CD14-positive monocyte (primary cell): ENCODE results near the gene SBF2. TPM values are rescaled to one million over a fixed set of nuclear protein-coding genes. Genes with fewer than 3 reads are reported as not detected.
"Not testable (repeated sequence)": the region's sequence is repeated elsewhere in the genome, so short reads cannot be mapped to it uniquely, and the experiment has no call there.

Experiments used
- DNase-seq, 3 donors: peaks; one replicate each; pipeline ENCODE4 v3.0.0-alpha.2; 2011 to 2022
- H2AFZ ChIP-seq: 2 replicates; pipeline ENCODE4 v1.6.0; 2012; ENCODE audit warnings: mild to moderate bottlenecking, low read depth, low read length, inconsistent platforms; ENCODE audit not compliant: insufficient read depth, poor library complexity, severe bottlenecking
- H3K27ac ChIP-seq, 2 donors: 1 replicate in 1 of 2; 2 replicates in 1 of 2; pipeline ENCODE4 v1.5.1; 2012 to 2013; ENCODE audit warnings: low read length in 2 of 2, control low read depth in 1 of 2, inconsistent platforms in 1 of 2, low read depth in 1 of 2, mild to moderate bottlenecking in 1 of 2
- H3K27me3 ChIP-seq, 2 donors: one replicate each; pipeline versions ENCODE4 v1.6.0 to v1.6.1; 2011 to 2013; ENCODE audit warnings: low read length in 2 of 2; ENCODE audit not compliant: control insufficient read depth in 2 of 2, insufficient read depth in 2 of 2
- H3K36me3 ChIP-seq, 2 donors: replicated peaks in 1 of 2; 1 replicate in 1 of 2; 2 replicates in 1 of 2; pipeline versions ENCODE4 v1.5.1 to v1.6.1; 2012 to 2013; ENCODE audit warnings: low read length in 2 of 2, control low read depth in 1 of 2, inconsistent platforms in 1 of 2, mild to moderate bottlenecking in 1 of 2; ENCODE audit not compliant: insufficient read depth in 2 of 2, control insufficient read depth in 1 of 2
- H3K4me1 ChIP-seq, 2 donors: 1 replicate in 1 of 2; 2 replicates in 1 of 2; pipeline versions ENCODE4 v1.5.1 to v1.6.1; 2012 to 2013; ENCODE audit warnings: low read length in 2 of 2, control low read depth in 1 of 2, inconsistent platforms in 1 of 2, mild to moderate bottlenecking in 1 of 2, moderate library complexity in 1 of 2; ENCODE audit not compliant: insufficient read depth in 2 of 2, control insufficient read depth in 1 of 2
- H3K4me2 ChIP-seq: replicated peaks from 2 replicates; pipeline ENCODE3; 2012; ENCODE audit warnings: low read length, moderate library complexity, mild to moderate bottlenecking; ENCODE audit not compliant: poor library complexity, severe bottlenecking; ENCODE audit errors: extremely low read depth
- H3K4me3 ChIP-seq, 3 experiments: fragments of 200-600 bp in 1 of 3; sonication (generic) in 1 of 3; replicated peaks in 1 of 3; 1 replicate in 2 of 3; 2 replicates in 1 of 3; pipeline ENCODE4 v1.5.1; 2011 to 2013; ENCODE audit warnings: low read length in 3 of 3, mild to moderate bottlenecking in 3 of 3, control low read depth in 2 of 3, low read depth in 2 of 3, inconsistent platforms in 1 of 3, moderate library complexity in 1 of 3
- H3K79me2 ChIP-seq: 2 replicates; pipeline ENCODE4 v1.6.0; 2012; ENCODE audit warnings: mild to moderate bottlenecking, control low read depth, inconsistent platforms, low read length, moderate library complexity; ENCODE audit not compliant: insufficient read depth
- H3K9ac ChIP-seq: 2 replicates; pipeline ENCODE4 v1.6.0; 2017; ENCODE audit warnings: low read length, mild to moderate bottlenecking; ENCODE audit not compliant: insufficient read depth, poor library complexity, severe bottlenecking
- H3K9me3 ChIP-seq, 2 donors: replicated peaks in 1 of 2; 1 replicate in 1 of 2; 2 replicates in 1 of 2; pipeline versions ENCODE4 v1.5.1 to v1.6.1; 2012 to 2013; ENCODE audit warnings: low read length in 2 of 2, control low read depth in 1 of 2; ENCODE audit not compliant: control insufficient read depth in 1 of 2, insufficient read depth in 1 of 2
- H4K20me1 ChIP-seq: 2 replicates; pipeline ENCODE4 v1.6.0; 2012; ENCODE audit warnings: mild to moderate bottlenecking, low read length, control low read depth, moderate library complexity; ENCODE audit not compliant: insufficient read depth
- H3K27ac Mint-ChIP-seq, 7 donors: one replicate each; pipeline ENCODE4 v1.8.0; 2020; ENCODE audit warnings: mild to moderate bottlenecking in 7 of 7, mixed read lengths in 7 of 7, moderate library complexity in 6 of 7, inconsistent platforms in 2 of 7
- H3K27me3 Mint-ChIP-seq, 3 donors: one replicate each; pipeline ENCODE4 v1.8.0; 2021 to 2022; ENCODE audit warnings: low read depth in 3 of 3, mild to moderate bottlenecking in 3 of 3, mixed read lengths in 3 of 3, moderate library complexity in 3 of 3, inconsistent platforms in 1 of 3
- H3K36me3 Mint-ChIP-seq, 2 donors: one replicate each; pipeline ENCODE4 v1.8.0; 2020; ENCODE audit warnings: mixed read lengths in 2 of 2, inconsistent platforms in 1 of 2, mild to moderate bottlenecking in 1 of 2
- H3K4me1 Mint-ChIP-seq: one replicate; pipeline ENCODE4 v1.8.0; 2020; ENCODE audit warnings: mild to moderate bottlenecking, mixed read lengths
- H3K4me3 Mint-ChIP-seq, 2 donors: one replicate each; pipeline ENCODE4 v1.8.0; 2020; ENCODE audit warnings: mild to moderate bottlenecking in 2 of 2, mixed read lengths in 2 of 2, moderate library complexity in 1 of 2
- H3K9me3 Mint-ChIP-seq, 7 donors: one replicate each; pipeline ENCODE4 v1.8.0; 2020 to 2022; ENCODE audit warnings: mixed read lengths in 7 of 7, mild to moderate bottlenecking in 6 of 7, moderate library complexity in 6 of 7, inconsistent platforms in 2 of 7
- CTCF ChIP-seq: fragments of 200-600 bp; IDR thresholded peaks from one replicate; pipeline ENCODE4 v1.8.0; 2022; ENCODE audit warnings: antibody characterized with exemption, mild to moderate bottlenecking
- WGBS: methylation state at CpG from one replicate; pipeline ENCODE4 v1.1.5; 2013; ENCODE audit warnings: missing lambda C conversion rate; ENCODE audit not compliant: insufficient coverage; 5-methylcytosine and 5-hydroxymethylcytosine counted together
- intact Hi-C, 2 donors: fragments of 100-400 bp; cut with micrococcal nuclease; formaldehyde crosslinking; loops; one replicate each; pipeline versions ENCODE4 v1.15.0 to v1.15.1; 2023
- polyA plus RNA-seq, 3 donors: library from polyadenylated mRNA; depleted of rRNA in 1 of 3; unstranded in 2 of 3; stranded (reverse) in 1 of 3; fragments of 300-500 nt in 2 of 3; fragments of >200 nt in 1 of 3; fragmentation: Illumina TruSeq in 2 of 3; gene quantifications; 1 replicate in 2 of 3; 2 replicates in 1 of 3; pipeline ENCODE4 v1.2.3, GENCODE V29; 2012 to 2021

Gene SBF2
- polyA plus RNA-seq, 3 donors = 8.9 to 30.7 (median 16.4) TPM

- Histone ChIP-seq H3K9me3 (peaks cover 0 to 3% of the 10 kb centered on the region in 2 donors), H3K79me2 (no peaks in the 10 kb centered on the region), H3K27ac (no peak overlapping the region), H3K4me1 (no peaks in the 10 kb centered on the region), H4K20me1 (peaks cover 7% of the 10 kb centered on the region), H3K4me3 (no peak overlapping the region), H3K4me2 (no peak overlapping the region), H3K36me3 (peaks cover 0 to 16% of the 10 kb centered on the region in 2 donors), H3K9ac (no peak overlapping the region), H2AFZ (no peak overlapping the region), H3K27me3 (no peaks in the 10 kb centered on the region)
- intact Hi-C loops = no loop called here
- WGBS = 80% methylated on average over 1 of the region's 3 CpGs
- no peaks in the 10 kb centered on the region for H3K27me3 Mint-ChIP-seq
- TF ChIP-seq CTCF = no peak
- H3K36me3 Mint-ChIP-seq = peaks cover 13 to 27% of the 10 kb centered on the region in 2 donors
- H3K4me3 Mint-ChIP-seq = no peak overlapping the region
- H3K27ac Mint-ChIP-seq = no peak overlapping the region
- peaks cover 0 to 15% (median 4%) of the 10 kb centered on the region in 7 donors for H3K9me3 Mint-ChIP-seq
- H3K4me1 Mint-ChIP-seq = peaks cover 6% of the 10 kb centered on the region
- no peak for DNase-seq
Measured at GRCh38 chr11:9943386-9944110, 350.5 kb downstream of the SBF2 start.

DNA sequence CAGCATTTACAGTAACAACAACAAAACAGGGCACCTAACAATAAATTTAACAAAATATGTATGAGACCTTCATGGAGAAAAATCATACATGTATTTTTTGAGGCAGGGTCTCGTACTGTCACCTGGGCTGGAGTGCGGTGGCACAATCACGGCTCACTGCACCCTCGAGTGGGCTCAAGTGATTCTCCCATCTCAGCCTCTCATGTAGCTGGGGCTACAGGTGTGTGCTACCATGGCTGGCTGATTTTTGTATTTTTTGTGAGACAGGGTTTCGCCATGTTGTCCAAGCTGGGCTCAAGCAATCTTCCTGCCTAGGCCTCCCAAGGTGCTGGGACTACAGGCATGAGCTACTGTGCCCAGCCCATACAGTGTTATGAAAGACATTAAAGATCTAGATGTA, 352.0 kb downstream of the SBF2 start:
- H3K79me2 ChIP-seq = no peaks in the 10 kb centered on the region
- H3K27me3 ChIP-seq = no peaks in the 10 kb centered on the region
- H3K36me3 ChIP-seq = peaks cover 0 to 9% of the 10 kb centered on the region in 2 donors
- intact Hi-C loops = no loop called here
- no peaks in the 10 kb centered on the region for H3K4me1 ChIP-seq
- no peak for TF ChIP-seq CTCF
- H3K4me2 ChIP-seq = no peak overlapping the region
- Mint-ChIP-seq H3K4me3 (no peak overlapping the region), H3K4me1 (peaks cover 2% of the 10 kb centered on the region), H3K9me3 (peaks cover 0 to 15% (median 4%) of the 10 kb centered on the region in 7 donors), H3K36me3 (peaks cover 9 to 27% of the 10 kb centered on the region in 2 donors), H3K27ac (no peak overlapping the region), H3K27me3 (no peaks in the 10 kb centered on the region)
- no peak overlapping the region for H2AFZ ChIP-seq
- peaks cover 0 to 3% of the 10 kb centered on the region in 2 donors for H3K9me3 ChIP-seq
- WGBS = 100% methylated on average over 3 of the region's 5 CpGs
- no peak for DNase-seq
- no peak overlapping the region for H3K27ac ChIP-seq
- no peak overlapping the region for H3K9ac ChIP-seq
- H4K20me1 ChIP-seq = peaks cover 7% of the 10 kb centered on the region
- no peak overlapping the region for H3K4me3 ChIP-seq

DNA sequence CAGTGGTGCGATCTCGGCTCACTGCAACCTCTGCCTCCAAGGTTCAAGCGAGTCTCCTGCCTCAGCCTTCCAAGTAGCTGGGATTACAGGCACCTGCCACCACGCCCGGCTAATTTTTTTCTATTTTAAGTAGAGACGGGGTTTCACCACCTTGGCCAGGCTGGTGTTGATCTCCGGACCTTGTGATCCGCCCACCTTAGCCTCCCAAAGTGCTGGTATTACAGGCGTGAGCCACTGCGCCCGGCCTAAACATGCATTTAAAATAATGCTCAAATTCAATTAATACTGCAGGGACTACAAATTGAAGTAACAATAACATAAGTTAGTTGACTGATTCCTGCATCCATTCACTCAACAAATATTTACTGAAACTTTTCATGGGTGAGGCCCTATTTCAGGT, 354.9 kb downstream of the SBF2 start:
- intact Hi-C loops, H3K27ac Mint-ChIP-seq, H3K4me1 Mint-ChIP-seq, H3K9me3 ChIP-seq, DNase-seq, H3K9me3 Mint-ChIP-seq, H3K79me2 ChIP-seq, H2AFZ ChIP-seq, H4K20me1 ChIP-seq, H3K36me3 ChIP-seq, H3K4me3 ChIP-seq, H3K27me3 ChIP-seq, H3K4me3 Mint-ChIP-seq, H3K4me1 ChIP-seq, H3K9ac ChIP-seq, H3K27ac ChIP-seq, H3K4me2 ChIP-seq, H3K27me3 Mint-ChIP-seq, H3K36me3 Mint-ChIP-seq: not testable (repeated sequence)
- WGBS = 100% methylated on average over 2 of the region's 11 CpGs
